ENCODE results near the gene PI16. TPM values are rescaled to one million over a fixed set of nuclear protein-coding genes. Genes with fewer than 3 reads are reported as not detected.

PI16 gene
- polyA plus RNA-seq, 1 donor (not counting 4 experiments of a cell fraction or from before 2014, with no cell fraction given) = not detected

DNA sequence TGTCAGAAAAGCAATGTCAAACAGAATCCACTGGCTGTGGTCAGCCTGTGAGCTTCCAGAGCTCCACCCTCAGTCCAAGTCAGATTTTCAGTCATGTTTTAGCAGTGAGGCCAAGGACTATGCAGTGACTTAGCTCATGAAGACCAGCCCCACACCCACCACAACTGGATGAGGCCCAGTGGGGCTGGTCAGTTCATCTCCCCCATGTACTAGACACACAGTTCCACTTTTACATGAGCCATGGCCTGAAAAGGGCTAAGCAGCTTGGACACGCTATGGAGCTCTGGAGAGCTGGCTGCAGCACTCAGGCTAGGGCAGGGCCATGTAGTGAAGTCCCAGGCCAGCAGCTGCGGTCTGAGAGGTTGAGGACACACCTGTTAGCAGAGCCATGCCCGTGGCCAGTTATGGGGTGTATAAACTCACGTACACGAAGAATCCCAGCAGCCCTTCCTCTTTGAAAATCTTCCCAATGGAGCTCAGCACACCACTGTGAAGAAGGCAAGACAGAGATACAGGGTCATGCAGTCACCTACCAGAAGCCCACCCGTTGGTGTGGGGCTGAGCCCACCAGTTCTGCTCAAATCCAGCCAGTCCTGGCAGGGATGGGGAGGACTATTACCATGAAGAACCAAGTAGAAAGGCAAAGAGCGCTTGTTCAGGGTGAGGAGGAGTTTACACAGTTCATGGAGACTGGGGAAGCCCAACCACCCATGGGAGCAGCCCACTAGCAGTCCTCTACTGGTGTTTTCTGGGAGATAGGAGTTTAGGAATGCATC is 20.9 kb downstream of the PI16 start:
- Histone ChIP-seq H3K36me3 (ENCODE audit: control insufficient read depth in 2 of 2, extremely low read depth in 1 of 2, insufficient read depth in 2 of 2, low read length in 2 of 2) (peaks cover 46 to 51% of the 10 kb centered on the region in 2 experiments), H3K4me3 (ENCODE audit: control insufficient read depth in 2 of 3, extremely low read depth in 1 of 3, insufficient read depth in 2 of 3, low read depth in 1 of 3, low read length in 3 of 3) (no peak overlapping the region), H3K4me2 (ENCODE audit: control insufficient read depth, extremely low read depth, insufficient read depth, low read depth, low read length) (no peak overlapping the region), H3K9me1 (ENCODE audit: control insufficient read depth, extremely low read depth, insufficient read depth, low read length) (no peaks in the 10 kb centered on the region), H3K9ac (ENCODE audit: control insufficient read depth, extremely low read depth, insufficient read depth, low read length) (no peak overlapping the region), H3K27ac (ENCODE audit: control insufficient read depth, insufficient read depth, low read length) (no peak overlapping the region), H3K79me2 (ENCODE audit: control insufficient read depth, insufficient read depth, low read length) (peaks cover 8% of the 10 kb centered on the region), H3K9me3 (ENCODE audit: control insufficient read depth, low read depth, low read length) (no peaks in the 10 kb centered on the region), H4K20me1 (ENCODE audit: control insufficient read depth, extremely low read depth, insufficient read depth, low read length) (peaks cover 7% of the 10 kb centered on the region), H3K4me1 (ENCODE audit: control insufficient read depth, extremely low read depth, insufficient read depth, low read length) (peaks cover 11% of the 10 kb centered on the region), H3K27me3 (ENCODE audit: control insufficient read depth, extremely low read depth, insufficient read depth, low read length) (no peaks in the 10 kb centered on the region), H2AFZ (ENCODE audit: control insufficient read depth, low read length) (no peak overlapping the region)
- dilution Hi-C loops (cut with MboI; ENCODE audit: extremely low pct_ligation_motif_present, low sequenced_read_pairs) = no loop called here
- TF ChIP-seq CTCF (optimal IDR thresholded peaks at IDR 0.05 in 1 of 3, IDR thresholded peaks at IDR 0.05 in 1 of 3, conservative IDR thresholded peaks at IDR 0.05 in 1 of 3; ENCODE audit: extremely low read depth in 1 of 3, insufficient read depth in 2 of 3, low read length in 3 of 3) (no peak), EZH2 (IDR thresholded peaks at IDR 0.05; ENCODE audit: low read length) (no peak)
- DNase-seq (ENCODE audit: low read depth, low spot score) (no peak), FAIRE-seq (no peak)

- H3K4me1 ChIP-seq (ENCODE audit: control insufficient read depth, extremely low read depth, insufficient read depth, low read length) = peaks cover 6% of the 10 kb centered on the region
- H3K9me1 ChIP-seq (ENCODE audit: control insufficient read depth, extremely low read depth, insufficient read depth, low read length) = no peaks in the 10 kb centered on the region
- no peak overlapping the region for H3K4me2 ChIP-seq (ENCODE audit: control insufficient read depth, extremely low read depth, insufficient read depth, low read depth, low read length)
- dilution Hi-C loops (cut with MboI; ENCODE audit: extremely low pct_ligation_motif_present, low sequenced_read_pairs) = no loop called here
- H3K79me2 ChIP-seq (ENCODE audit: control insufficient read depth, insufficient read depth, low read length) = peaks cover 13% of the 10 kb centered on the region
- H3K9ac ChIP-seq (ENCODE audit: control insufficient read depth, extremely low read depth, insufficient read depth, low read length) = no peak overlapping the region
- TF ChIP-seq CTCF (optimal IDR thresholded peaks at IDR 0.05 in 1 of 3, IDR thresholded peaks at IDR 0.05 in 1 of 3, conservative IDR thresholded peaks at IDR 0.05 in 1 of 3; ENCODE audit: extremely low read depth in 1 of 3, insufficient read depth in 2 of 3, low read length in 3 of 3) = no peak
- TF ChIP-seq EZH2 (IDR thresholded peaks at IDR 0.05; ENCODE audit: low read length) = no peak
- no peaks in the 10 kb centered on the region for H3K9me3 ChIP-seq (ENCODE audit: control insufficient read depth, low read depth, low read length)
- no peak overlapping the region for H2AFZ ChIP-seq (ENCODE audit: control insufficient read depth, low read length)
- no peak overlapping the region for H3K4me3 ChIP-seq (ENCODE audit: control insufficient read depth in 2 of 3, extremely low read depth in 1 of 3, insufficient read depth in 2 of 3, low read depth in 1 of 3, low read length in 3 of 3)
- FAIRE-seq (no peak), DNase-seq (ENCODE audit: low read depth, low spot score) (no peak)
- no peak overlapping the region for H3K27ac ChIP-seq (ENCODE audit: control insufficient read depth, insufficient read depth, low read length)
- no peaks in the 10 kb centered on the region for H3K27me3 ChIP-seq (ENCODE audit: control insufficient read depth, extremely low read depth, insufficient read depth, low read length)
- H3K36me3 ChIP-seq (ENCODE audit: control insufficient read depth in 2 of 2, extremely low read depth in 1 of 2, insufficient read depth in 2 of 2, low read length in 2 of 2) = peaks cover 46 to 48% of the 10 kb centered on the region in 2 experiments
- peaks cover 12% of the 10 kb centered on the region for H4K20me1 ChIP-seq (ENCODE audit: control insufficient read depth, extremely low read depth, insufficient read depth, low read length)
These were observed 21.4 kb downstream of the PI16 start for GRCh38 chr6:36976007-36976264.

All from keratinocyte (primary cell).